Measurements from ENCODE around the gene HBA1.

- TF ChIP-seq POLR2A (IDR thresholded peaks at IDR 0.05; ENCODE audit: low read length) (no peak), GATA1 (IDR thresholded peaks at IDR 0.05; ENCODE audit: low read depth, low read length) (no peak)
Observed at GRCh38 chr16:149024-149660, 27.3 kb upstream of the HBA1 start.

Measured in erythroblast (primary cell).